Measurements from ENCODE around the gene SERINC2.

DNA sequence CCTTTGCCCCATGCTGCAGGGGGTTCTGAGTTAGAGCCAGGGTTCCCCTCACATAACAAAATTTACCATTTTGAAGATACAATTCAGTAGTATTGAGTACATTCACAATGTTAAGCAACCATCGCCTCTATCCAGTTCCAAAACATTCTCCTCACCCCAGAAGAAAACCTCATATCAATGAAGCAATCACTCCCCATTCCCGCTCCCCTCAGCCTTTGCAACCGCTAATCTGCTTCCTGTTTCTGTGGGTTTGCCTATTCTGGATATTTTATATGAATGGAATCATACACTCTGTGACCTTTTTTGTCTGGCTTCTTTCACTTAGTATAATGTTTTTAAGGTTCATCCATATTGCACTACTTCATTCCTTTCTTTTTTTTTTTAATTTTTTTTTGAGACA, 32.9 kb downstream of the SERINC2 start:
- TF ChIP-seq POLR2A (IDR thresholded peaks at IDR 0.05) (no peak), CTCF (IDR thresholded peaks at IDR 0.05) (no peak), EP300 (IDR thresholded peaks at IDR 0.05) (no peak)
